Fibroblast of skin of back (primary cell): ENCODE measurements around the gene PHAF1.

ENCODE experiments used
- DNase-seq: peaks from one replicate; pipeline ENCODE4 v3.0.0-alpha.2; 2013

PHAF1 gene

DNA sequence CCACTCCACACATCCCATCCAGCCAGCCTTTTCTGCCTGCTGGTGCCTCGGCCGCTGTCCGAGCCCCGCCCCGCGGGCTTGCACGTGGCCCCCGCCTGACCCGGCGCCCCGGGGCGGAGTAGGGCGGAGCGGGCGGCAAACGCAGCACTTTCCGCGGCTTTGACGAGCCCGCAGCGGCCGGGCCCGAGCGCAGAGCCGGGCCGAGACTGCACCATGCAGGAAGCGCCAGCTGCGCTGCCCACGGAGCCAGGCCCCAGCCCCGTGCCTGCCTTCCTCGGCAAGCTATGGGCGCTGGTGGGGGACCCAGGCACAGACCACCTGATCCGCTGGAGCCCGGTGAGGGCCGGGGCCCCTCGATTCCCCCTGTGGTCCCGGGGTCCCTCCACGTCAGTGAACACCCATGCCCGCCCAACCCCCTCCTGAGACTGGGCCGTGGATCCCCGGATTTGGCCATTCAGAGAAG, 54.9 kb downstream of the PHAF1 start, which contains the start of gene HSF4:
Gene HSF4 (plus strand): TSS at position 147 of the 463 bp plus-strand sequence. CDS start 67 bp downstream, at position 214.
- no peak for DNase-seq

DNA sequence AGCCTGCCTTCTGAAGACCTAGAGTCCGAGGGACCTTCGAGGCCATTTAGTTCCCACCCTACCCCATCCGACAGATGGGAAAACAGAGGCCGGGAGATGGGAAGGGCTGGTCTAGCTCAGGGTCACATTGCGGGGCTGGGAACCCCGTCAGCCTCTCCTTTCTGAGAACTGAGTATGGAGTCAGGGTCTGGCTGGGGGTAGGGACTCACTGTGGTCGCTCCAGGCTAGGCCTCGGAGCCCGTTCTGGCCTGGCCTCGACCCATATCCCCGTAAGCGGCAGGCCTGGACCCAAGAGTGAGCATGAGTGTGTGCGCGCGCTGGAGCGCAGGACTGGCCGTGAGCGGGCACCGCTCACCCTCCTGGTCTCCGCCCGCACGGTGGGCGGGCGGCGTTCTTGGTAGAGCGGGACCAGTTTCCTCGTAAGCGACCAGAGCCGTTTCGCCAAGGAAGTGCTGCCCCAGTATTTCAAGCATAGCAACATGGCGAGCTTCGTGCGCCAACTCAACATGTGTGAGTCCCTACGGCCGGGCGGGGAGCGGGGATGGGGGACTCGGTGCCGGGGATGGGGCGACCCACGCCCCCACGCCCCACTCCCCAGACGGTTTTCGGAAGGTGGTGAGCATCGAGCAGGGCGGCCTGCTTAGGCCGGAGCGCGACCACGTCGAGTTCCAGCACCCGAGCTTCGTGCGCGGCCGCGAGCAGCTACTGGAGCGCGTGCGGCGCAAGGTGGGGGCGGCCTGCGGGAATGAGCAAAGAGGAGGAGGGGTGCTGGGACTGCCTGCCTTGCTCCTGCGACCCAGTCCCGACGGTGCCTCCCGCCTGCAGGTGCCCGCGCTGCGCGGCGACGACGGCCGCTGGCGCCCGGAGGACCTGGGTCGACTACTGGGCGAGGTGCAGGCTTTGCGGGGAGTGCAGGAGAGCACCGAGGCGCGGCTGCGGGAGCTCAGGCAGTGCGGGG, 55.7 kb downstream of the PHAF1 start:
- no peak for DNase-seq

DNA sequence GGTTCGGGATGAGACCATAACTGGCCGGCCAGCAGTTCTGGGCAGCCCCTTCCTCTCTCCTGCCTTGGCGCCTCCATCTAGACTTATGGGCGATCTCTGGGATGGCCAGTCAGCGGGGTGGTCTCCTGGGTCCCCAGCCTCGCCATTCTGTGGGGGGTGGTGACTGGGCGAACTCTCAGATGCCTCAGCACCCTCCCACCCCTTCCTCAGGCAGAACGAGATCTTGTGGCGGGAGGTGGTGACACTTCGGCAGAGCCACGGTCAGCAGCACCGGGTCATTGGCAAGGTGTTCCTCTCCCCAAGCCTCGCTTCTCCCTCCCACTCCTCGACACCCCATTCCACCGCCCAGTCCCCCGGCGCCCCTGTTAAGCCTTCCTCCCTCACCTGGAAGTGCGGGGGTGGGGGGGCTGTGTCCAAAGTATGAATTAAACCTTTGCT, 56.4 kb downstream of the PHAF1 start:
- DNase-seq: no peak

DNA sequence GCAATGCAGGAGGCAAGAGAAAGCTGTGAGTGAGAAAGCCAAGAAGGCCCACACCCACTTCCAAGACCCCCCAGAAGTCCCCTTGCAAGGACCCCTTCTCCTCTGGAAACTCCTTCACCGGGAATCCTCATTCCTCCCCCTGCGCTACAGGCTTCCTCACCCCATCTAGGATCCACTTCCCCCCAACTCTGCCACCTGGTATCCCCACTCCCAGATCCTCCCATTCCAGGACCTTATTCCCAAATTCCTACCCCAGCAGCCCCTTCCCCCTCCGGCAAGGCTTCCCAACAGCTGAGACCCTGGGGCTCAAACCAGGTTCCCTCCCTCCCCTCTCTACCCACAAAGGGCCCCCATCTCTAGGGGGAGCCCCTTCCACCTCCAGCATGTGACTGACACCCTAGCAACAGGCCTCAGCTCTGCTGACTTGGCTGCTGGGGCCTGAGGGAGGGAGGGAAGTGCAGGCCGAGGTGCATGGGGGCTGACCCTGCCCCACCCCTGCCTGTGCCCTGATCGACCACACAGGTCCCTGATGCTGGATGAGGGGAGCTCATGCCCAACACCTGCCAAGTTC, 56.9 kb downstream of the PHAF1 start:
- no peak for DNase-seq

DNA sequence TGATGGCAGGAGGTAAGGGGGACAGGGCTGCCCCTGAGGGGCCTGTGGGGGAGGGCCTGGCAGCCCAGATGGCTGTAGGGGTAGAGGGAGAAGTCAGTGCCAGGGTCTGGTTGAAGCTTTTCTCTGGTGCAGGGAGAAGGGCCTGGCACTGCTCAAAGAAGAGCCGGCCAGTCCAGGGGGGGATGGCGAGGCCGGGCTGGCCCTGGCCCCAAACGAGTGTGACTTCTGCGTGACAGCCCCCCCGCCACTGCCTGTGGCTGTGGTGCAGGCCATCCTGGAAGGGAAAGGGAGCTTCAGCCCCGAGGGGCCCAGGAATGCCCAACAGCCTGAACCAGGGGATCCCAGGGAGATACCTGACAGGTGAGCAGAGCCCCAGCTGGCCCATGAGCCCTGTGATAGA, 57.8 kb downstream of the PHAF1 start:
- no peak for DNase-seq

DNA sequence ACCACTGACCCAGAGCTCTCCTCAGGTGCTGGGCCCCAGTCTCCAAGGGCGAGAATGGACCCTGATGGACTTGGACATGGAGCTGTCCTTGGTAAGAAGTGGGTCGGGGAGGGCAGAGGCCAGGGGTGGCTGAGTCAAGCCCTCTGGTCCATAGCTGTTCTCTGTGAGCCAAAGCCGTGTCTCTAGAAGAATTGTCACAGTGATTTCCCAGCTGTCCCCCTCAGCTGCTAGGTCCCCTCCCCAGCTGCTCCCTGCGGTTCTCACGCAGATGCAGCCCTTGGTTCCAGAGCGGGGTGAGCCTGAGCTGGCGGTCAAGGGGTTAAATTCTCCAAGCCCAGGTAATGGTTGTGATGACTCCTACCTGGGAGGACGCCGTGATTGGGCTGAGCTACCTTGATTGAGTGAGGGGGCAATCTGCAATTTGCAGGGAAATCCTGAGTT, 59.3 kb downstream of the PHAF1 start:
- DNase-seq: no peak

DNA sequence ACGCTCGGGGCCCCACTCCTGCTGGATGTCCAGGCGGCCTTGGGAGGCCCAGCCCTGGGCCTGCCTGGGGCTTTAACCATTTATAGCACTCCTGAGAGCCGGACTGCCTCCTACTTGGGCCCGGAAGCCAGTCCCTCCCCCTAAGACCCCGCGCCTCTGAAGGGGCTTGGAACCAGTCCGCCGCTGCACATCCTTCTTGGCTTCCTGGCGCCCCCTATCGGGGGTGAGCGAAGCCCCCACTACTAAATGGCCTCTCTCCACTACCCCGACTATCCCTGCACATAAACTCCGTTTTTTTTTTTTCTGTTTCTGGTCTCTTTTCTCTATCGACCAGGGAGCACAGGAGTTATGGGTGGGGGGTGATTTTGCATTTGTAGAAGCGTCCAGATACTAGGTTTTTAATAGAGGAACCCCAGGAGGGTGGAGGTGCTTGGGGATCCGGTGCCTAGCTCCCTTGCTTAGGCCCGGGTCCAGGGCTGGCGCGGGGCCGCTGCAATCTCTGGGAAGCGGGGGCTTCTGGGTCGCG, 60.0 kb downstream of the PHAF1 start:
- DNase-seq: no peak

DNA sequence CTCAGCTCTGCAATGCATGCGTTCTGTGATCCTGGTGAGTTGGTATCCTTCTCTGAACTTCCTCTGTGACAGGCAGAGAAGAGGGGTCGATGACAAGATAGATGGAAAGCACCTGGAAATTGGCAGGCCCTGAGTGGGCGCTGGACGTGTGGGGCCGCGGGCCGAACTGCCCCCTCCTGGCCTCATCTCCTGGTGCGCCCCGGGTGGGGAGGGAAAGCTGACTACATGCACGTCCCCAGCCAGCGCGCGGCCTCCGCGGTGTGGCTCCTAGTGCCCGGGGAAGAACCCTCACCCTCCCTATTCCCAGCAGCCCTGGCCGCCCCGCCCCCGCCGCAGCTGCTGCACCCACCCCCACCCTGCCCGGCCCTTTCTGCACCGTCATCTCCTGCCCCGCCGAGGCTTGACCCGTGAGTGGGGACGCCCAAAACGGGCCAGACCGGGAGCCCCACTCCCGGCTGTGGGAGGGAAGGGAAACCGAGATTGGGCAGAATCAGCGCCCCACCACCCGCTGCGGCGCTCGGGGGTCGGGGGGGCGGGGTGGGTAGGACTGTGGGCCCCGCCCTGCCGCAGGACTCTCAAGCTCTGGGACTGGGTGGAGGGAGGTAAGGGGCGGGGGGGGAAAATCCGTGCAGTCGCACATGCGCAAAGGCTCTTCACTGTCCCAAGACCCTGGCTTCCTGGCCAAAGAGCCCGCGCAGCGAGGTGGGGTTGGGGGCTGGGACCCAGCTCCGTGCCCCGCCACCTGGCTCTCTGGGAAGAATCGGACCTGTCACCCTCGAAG, 60.6 kb downstream of the PHAF1 start, which contains the start of gene NOL3:
Gene NOL3 (plus strand): TSS at position 371 of the 781 bp plus-strand sequence.
- DNase-seq: peak; percentile 86

DNA sequence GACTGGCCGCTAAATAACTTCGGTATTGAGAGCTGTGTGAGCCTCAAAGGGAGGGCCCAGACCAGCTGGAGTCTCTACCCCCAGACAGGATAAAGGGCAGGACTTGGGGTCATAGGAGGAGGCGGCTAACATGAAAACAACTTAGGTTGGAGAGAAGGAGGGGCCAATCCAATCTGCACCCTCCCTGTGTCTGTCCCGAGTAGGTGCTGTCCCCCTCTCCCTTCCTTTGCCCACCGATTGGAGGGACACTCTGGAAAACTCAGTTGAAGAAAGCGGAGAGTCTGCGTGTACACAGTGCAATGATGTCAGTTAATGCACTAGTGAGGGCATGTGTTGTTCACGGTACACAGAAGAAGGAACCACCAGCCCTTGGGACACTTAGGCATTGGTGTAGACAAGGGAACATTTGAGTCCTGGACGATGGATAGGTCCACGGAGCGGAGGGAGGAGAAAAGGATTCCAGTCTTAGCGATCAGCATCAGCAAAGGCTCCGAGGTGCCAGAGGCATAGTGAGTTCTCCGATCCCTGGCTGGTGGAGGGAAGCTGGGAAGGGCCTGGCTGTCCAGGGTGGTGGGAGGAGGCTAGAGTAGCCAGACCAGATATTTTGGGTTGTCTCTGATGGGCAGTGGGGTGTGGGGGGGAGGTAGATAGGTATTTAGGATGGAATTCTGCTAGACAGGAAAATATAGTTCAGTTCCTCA, 61.4 kb downstream of the PHAF1 start:
- no peak for DNase-seq

DNA sequence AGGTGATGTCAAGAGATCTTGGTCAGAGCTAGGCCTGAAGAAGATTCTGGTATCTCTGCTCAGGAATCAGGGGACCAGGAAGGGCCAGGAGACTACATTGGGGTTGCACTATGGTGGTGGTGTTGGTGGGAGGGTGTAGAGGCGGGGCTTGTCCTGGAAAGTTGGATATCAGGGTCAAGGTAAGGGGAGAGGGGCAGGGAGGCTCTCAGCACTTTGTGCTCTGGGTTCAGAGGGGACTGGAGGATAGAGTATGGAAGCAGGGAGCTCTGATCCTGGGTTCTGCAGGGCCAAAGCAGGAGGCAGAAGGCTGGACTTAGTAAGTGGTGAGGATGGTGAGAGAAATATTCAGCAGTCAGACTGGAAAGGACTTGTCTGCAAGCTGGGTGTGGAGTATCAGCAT, 63.6 kb downstream of the PHAF1 start:
- no peak for DNase-seq

DNA sequence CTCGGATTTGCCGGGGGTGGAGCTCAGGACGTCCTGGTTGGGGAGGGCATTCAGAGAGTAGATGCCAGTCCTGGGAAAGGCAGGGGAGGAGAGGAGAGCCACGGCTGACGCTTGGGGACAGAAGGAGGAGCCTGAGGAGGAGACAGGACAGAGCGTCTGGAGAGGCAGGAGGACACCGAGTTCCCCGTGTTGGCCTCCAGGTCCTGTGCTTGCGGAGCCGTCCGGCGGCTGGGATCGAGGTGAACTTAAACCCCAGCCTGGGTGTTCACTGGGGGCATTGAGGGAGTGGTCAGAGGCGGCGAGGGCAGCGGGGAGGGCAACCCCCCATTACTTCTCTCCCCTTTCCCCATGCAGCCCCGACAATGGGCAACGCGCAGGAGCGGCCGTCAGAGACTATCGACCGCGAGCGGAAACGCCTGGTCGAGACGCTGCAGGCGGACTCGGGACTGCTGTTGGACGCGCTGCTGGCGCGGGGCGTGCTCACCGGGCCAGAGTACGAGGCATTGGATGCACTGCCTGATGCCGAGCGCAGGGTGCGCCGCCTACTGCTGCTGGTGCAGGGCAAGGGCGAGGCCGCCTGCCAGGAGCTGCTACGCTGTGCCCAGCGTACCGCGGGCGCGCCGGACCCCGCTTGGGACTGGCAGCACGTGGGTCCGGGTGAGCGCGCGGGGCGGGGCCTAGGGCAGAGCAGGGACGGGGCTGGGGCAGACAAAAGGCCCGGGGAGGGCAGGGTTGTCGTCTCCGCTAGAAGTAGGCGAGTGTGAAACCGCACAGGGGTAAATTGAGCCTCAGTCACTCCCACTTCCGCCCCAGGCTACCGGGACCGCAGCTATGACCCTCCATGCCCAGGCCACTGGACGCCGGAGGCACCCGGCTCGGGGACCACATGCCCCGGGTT, 64.3 kb downstream of the PHAF1 start:
- peak; percentile 84 for DNase-seq

DNA sequence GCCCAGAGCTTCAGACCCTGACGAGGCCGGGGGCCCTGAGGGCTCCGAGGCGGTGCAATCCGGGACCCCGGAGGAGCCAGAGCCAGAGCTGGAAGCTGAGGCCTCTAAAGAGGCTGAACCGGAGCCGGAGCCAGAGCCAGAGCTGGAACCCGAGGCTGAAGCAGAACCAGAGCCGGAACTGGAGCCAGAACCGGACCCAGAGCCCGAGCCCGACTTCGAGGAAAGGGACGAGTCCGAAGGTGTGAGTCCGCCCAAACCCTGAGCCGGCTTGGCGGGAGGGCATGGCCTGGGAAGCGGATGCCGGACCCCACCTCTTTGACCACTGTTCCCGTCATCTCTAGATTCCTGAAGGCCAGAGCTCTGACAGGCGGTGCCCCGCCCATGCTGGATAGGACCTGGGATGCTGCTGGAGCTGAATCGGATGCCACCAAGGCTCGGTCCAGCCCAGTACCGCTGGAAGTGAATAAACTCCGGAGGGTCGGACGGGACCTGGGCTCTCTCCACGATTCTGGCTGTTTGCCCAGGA, 65.0 kb downstream of the PHAF1 start:
- no peak for DNase-seq

DNA sequence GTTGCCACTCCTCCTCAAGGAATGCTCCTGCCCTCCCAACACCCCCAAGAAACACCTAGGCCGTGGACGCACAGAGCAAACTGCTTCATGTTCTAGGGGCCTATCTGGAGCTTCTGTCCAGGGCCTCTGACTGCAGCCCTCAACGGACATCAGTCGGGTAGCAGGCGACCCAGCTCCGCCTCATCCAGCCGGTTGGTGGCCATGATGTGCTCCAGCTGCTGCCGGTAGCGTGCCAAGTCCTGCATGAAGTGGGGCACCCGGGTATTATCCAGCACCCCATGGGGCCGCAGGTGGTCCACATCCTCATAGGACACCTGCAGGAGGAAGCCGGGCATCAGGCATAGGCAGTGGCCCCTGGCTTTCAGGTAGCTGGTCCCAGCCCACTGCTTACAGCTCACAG, 66.9 kb downstream of the PHAF1 start:
- no peak for DNase-seq

DNA sequence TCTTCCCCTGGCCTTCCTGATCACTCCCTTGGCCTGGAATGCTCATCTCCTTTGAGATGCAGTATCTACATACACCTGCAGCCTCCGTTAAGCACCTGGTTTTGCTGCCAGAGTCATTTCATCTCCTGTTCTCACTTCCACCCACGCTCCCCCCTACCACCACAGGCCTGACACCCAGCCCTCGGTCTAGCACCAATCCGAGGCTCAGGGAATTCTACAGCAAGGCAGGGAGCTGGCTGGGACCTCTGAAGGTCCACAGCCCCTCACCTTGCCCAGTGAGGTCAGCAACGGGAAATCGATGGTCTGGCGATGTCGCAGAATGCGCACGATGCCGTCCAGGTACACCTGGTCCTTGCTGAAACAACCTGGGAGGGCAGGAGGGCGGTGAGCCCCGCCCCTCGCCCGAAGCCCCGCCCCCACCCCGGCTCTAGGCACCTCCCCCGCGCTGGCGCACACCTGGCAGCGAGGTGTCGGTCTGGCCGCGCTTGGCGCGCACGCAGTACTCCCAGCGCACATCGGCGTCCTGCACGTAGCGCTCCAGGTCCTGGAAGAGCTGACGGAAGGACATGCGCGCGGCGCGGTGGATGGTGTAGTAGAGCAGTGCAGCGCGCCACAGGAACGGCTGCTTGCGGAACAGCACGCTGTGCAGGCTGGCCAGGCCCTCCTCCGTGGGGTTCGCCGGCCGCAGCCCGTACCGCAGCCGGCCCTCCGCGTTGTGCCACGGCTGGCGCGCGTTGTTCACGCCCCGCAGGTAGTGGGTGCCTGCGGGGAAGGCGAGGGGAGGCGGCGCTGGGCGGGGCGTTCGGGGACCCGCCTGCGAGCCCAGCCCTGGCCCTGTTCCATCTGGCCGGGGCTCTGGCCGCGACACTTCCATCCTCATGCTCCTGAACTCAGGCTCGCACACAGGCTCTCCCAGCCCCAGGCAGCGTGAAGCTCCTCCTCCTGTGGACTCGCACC, 68.3 kb downstream of the PHAF1 start:
- DNase-seq: peak; percentile 42

DNA sequence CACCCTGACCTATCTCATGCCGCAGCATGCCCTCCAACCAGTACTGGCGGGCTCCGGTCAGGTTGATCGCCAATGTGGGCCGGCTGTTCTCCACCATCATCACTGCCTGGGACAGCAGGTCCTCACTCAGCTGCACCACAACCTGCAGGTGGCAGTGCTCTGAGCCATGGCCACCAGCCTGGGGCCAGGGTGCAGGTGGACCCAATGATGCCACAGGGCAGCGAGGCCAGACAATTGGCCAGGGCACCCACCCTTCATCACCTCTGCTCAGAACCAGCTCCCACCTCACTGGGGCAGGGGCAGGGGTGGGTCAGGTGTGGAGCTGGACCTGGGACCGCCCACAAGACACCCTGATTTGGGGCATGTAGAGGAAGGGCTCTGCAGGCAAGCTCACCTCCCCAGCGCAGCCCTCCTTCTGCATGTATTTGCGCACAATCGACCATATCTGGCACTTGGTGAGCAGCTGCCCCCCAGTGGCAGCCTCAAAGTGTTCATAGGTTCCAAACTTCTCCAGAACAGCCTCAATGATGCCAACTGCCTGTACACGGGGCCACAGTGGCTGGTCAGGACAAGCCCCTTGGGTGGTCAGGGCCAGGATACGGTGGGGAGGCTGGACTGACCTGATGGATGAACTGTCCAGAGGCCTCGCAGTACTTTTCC, 69.8 kb downstream of the PHAF1 start:
- no peak for DNase-seq

DNA sequence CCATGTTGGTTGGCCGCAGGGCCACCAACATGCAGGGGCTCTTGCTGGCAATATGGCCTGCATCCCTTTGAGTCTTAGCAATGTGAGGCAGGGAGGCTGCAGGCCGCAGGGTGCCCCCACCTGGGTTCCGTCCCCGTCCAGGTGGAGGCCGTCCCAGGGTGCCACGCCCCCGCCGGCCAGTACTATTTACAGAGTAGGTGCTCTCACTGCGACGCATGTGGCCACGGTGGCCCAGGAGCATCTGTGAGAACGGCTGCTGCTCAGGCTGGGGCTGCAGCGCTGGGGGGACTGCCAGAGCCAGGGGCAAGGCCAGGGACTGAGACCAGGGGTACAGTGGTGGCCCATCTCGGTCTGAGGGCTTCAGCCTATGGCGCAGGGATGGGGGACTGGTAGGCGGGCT, 70.4 kb downstream of the PHAF1 start:
- DNase-seq: no peak

DNA sequence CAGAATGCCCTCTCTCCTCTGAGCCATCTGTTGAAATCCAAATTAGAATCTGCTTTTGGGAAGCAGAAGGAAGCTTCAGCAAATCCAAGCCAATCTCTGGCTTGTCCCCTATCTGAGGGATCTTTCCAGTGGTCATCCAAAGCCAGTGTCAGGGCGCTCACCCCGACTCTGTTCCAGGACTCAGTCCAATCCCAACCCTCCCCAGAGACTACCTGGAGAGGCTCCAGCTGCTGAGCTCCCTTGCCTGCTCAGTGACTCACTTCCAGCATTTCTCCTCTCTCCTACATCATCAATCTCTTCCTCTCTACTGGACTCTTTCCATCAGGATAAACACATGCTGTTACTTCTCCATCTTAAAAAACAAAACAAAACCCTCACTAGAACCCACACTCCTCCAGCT, 71.6 kb downstream of the PHAF1 start:
- DNase-seq: peak; percentile 70

DNA sequence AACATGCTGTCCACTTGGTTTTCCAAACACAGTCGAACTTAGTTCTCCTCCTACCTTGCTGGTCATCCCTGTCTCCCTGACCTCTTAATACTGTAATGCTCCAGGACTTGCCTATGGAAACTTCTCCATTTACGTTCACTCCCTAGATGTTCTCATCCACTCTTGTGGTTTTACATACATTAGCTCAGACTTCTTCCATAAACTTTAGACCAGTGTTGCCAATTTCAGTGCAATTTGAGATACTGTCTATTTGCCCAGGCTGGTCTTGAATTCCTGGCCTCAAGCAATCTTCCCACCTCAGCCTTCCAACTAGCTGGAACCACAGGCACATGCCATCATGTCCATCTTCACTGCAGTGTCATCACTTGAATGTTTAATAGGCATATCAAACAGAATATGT, 72.5 kb downstream of the PHAF1 start:
- DNase-seq: no peak

DNA sequence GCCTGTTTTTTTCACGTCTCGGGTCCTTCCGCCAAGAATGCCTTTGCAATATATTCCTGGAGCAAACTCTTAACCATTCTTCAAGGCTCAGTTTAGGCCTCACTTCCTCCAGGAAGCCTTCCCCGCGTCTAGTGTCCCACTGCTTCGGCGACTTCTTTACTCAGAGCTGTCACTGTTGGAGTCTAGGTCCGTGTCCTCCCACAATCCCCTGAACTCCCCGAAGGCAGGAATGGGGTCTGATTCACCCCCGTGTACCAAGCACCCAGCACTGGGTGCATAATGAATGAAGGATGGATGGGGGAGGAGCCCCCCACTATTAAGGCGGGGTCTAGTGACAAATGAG, 73.5 kb downstream of the PHAF1 start:
- DNase-seq: no peak
